ENCODE measurements around the gene CLNK. TPM values are rescaled to one million over a fixed set of nuclear protein-coding genes. Genes with fewer than 3 reads are reported as not detected.

Gene CLNK
- polyA plus RNA-seq, 3 donors: not detected

DNA sequence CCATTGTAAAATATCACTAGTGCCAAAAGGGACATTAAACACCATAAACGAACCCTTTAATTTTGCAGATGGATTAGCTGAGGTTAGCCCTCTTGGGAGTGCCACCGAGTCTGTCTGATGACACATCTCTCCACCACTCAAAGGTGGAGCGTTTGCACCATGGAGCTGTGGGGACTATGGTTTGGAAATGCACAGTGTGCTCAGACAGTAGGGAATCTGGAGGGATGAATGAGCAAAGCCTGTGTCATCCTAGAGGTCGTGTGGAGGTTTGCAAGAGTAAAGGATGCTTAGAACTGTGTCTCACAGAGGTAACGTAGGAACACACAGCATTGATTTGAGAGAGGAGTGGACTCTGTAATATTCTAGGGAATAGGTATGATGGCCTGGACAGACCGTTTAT, 93.7 kb downstream of the CLNK start:
- Histone ChIP-seq H3K4me1 (ENCODE audit: control insufficient read depth in 1 of 2, insufficient read depth in 2 of 2, low read length in 2 of 2) (peaks cover 3% of the 10 kb centered on the region in 2 donors), H3K27me3 (ENCODE audit: control insufficient read depth in 2 of 2, insufficient read depth in 2 of 2, low read length in 2 of 2) (no peaks in the 10 kb centered on the region), H3K36me3 (replicated peaks in 1 of 2; ENCODE audit: control insufficient read depth in 1 of 2, insufficient read depth in 2 of 2, low read length in 2 of 2) (no peaks in the 10 kb centered on the region), H3K9ac (ENCODE audit: insufficient read depth, low read length, poor library complexity, severe bottlenecking) (no peak overlapping the region), H3K79me2 (ENCODE audit: insufficient read depth, low read length) (no peaks in the 10 kb centered on the region), H4K20me1 (ENCODE audit: insufficient read depth, low read length) (no peaks in the 10 kb centered on the region), H2AFZ (ENCODE audit: insufficient read depth, low read depth, low read length, poor library complexity, severe bottlenecking) (no peak overlapping the region), H3K9me3 (replicated peaks in 1 of 2; ENCODE audit: control insufficient read depth in 1 of 2, insufficient read depth in 1 of 2, low read length in 2 of 2) (no peaks in the 10 kb centered on the region), H3K4me3 (replicated peaks in 1 of 3; ENCODE audit: low read depth in 2 of 3, low read length in 3 of 3) (no peak overlapping the region), H3K27ac (ENCODE audit: low read depth in 1 of 2, low read length in 2 of 2) (no peak overlapping the region), H3K4me2 (replicated peaks; ENCODE audit: extremely low read depth, low read length, poor library complexity, severe bottlenecking) (no peak overlapping the region)
- no peak for DNase-seq
- intact Hi-C loops (cut with micrococcal nuclease): no loop called here
- Mint-ChIP-seq H3K36me3 (no peaks in the 10 kb centered on the region), H3K27me3 (ENCODE audit: low read depth in 3 of 3) (peaks cover 0 to 4% (median 1%) of the 10 kb centered on the region in 3 donors), H3K4me3 (no peak overlapping the region), H3K4me1 (peaks cover 8% of the 10 kb centered on the region), H3K27ac (no peak overlapping the region), H3K9me3 (peaks cover 0 to 2% (median 0%) of the 10 kb centered on the region in 7 donors)
- TF ChIP-seq, protein P1, sequence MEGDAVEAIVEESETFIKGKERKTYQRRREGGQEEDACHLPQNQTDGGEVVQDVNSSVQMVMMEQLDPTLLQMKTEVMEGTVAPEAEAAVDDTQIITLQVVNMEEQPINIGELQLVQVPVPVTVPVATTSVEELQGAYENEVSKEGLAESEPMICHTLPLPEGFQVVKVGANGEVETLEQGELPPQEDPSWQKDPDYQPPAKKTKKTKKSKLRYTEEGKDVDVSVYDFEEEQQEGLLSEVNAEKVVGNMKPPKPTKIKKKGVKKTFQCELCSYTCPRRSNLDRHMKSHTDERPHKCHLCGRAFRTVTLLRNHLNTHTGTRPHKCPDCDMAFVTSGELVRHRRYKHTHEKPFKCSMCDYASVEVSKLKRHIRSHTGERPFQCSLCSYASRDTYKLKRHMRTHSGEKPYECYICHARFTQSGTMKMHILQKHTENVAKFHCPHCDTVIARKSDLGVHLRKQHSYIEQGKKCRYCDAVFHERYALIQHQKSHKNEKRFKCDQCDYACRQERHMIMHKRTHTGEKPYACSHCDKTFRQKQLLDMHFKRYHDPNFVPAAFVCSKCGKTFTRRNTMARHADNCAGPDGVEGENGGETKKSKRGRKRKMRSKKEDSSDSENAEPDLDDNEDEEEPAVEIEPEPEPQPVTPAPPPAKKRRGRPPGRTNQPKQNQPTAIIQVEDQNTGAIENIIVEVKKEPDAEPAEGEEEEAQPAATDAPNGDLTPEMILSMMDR (IDR thresholded peaks at IDR 0.05): no peak
- 80% methylated on average over 2 of the region's 6 CpGs for WGBS (ENCODE audit: insufficient coverage)

DNA sequence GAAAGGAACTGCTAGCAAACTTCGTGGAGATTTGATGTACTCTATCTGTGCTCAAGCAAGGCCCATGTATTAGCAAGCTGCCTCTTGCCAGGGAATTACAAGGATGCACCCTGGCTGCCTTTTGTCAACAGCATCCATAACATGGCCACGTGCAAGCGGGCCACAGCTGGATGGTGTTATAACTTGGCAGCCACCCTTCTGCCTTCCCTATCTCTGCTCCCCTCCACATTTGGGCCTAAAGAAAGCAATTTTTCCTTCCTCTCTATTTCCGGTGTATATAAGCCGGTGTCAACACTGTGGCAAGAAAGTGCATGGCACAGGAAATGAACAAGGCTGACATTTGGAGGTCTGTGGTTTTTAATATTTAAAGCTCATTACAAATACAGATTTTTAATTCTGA, 94.8 kb downstream of the CLNK start:
- Histone ChIP-seq H3K27me3 (ENCODE audit: control insufficient read depth in 2 of 2, insufficient read depth in 2 of 2, low read length in 2 of 2) (no peaks in the 10 kb centered on the region), H4K20me1 (ENCODE audit: insufficient read depth, low read length) (no peaks in the 10 kb centered on the region), H3K9ac (ENCODE audit: insufficient read depth, low read length, poor library complexity, severe bottlenecking) (no peak overlapping the region), H3K9me3 (replicated peaks in 1 of 2; ENCODE audit: control insufficient read depth in 1 of 2, insufficient read depth in 1 of 2, low read length in 2 of 2) (no peaks in the 10 kb centered on the region), H3K27ac (ENCODE audit: low read depth in 1 of 2, low read length in 2 of 2) (no peak overlapping the region), H3K79me2 (ENCODE audit: insufficient read depth, low read length) (no peaks in the 10 kb centered on the region), H3K4me1 (ENCODE audit: control insufficient read depth in 1 of 2, insufficient read depth in 2 of 2, low read length in 2 of 2) (peaks cover 3% of the 10 kb centered on the region in 2 donors), H3K4me3 (replicated peaks in 1 of 3; ENCODE audit: low read depth in 2 of 3, low read length in 3 of 3) (no peak overlapping the region), H2AFZ (ENCODE audit: insufficient read depth, low read depth, low read length, poor library complexity, severe bottlenecking) (no peak overlapping the region), H3K36me3 (replicated peaks in 1 of 2; ENCODE audit: control insufficient read depth in 1 of 2, insufficient read depth in 2 of 2, low read length in 2 of 2) (no peaks in the 10 kb centered on the region), H3K4me2 (replicated peaks; ENCODE audit: extremely low read depth, low read length, poor library complexity, severe bottlenecking) (no peak overlapping the region)
- WGBS (ENCODE audit: insufficient coverage): 4% methylated on average over 3 of the region's 5 CpGs
- no peak for DNase-seq
- Mint-ChIP-seq H3K9me3 (peaks cover 0 to 2% (median 0%) of the 10 kb centered on the region in 7 donors), H3K4me3 (no peak overlapping the region), H3K27ac (peak overlapping the region in 1 of 7 donors; percentile 11), H3K4me1 (peaks cover 8% of the 10 kb centered on the region), H3K36me3 (no peaks in the 10 kb centered on the region), H3K27me3 (ENCODE audit: low read depth in 3 of 3) (peaks cover 0 to 4% (median 1%) of the 10 kb centered on the region in 3 donors)
- TF ChIP-seq, protein P1 (IDR thresholded peaks at IDR 0.05): no peak
- intact Hi-C loops (cut with micrococcal nuclease): loop anchor here (10.0 kb wide), 2 partner anchors 835 to 1135 kb away; partner anchors contain the start of gene HS3ST1 (in 1 of the 2)
